Natural killer cell treated with Interleukin-12 subunit alpha and Interleukin-12 subunit beta and Interleukin-15 and Interleukin-18, amount 100 ng/mL, for 72 hours (primary cell): ENCODE measurements around the gene PTPRG. TPM values are rescaled to one million over a fixed set of nuclear protein-coding genes. Genes with fewer than 3 reads are reported as not detected.

Experiments
- ATAC-seq, 2 donors: fragments of 150-1000 bp; cut with Tn5 transposase in 1 of 2; sonication (Bioruptor Pico), chemical (Tn5 transposase) in 1 of 2; 2 replicates each; pipeline ENCODE4 v1.10.0; 2021
- DNase-seq: peaks from one replicate; pipeline ENCODE4 v3.0.0; 2022; ENCODE audit warnings: low spot score
- H3K27ac Mint-ChIP-seq, 2 donors: 1 replicate in 1 of 2; 2 replicates in 1 of 2; pipeline ENCODE4 v1.8.0; 2022; ENCODE audit warnings: mixed read lengths in 2 of 2, mild to moderate bottlenecking in 1 of 2, moderate library complexity in 1 of 2
- H3K27me3 Mint-ChIP-seq, 2 donors: 1 replicate in 1 of 2; 2 replicates in 1 of 2; pipeline ENCODE4 v1.8.0; 2022; ENCODE audit warnings: mixed read lengths in 2 of 2
- H3K36me3 Mint-ChIP-seq: one replicate; pipeline ENCODE4 v1.8.0; 2022; ENCODE audit warnings: mixed read lengths
- H3K4me1 Mint-ChIP-seq, 2 donors: 1 replicate in 1 of 2; 2 replicates in 1 of 2; pipeline ENCODE4 v1.8.0; 2022; ENCODE audit warnings: low read depth in 2 of 2, mixed read lengths in 2 of 2, mild to moderate bottlenecking in 1 of 2
- H3K4me3 Mint-ChIP-seq: one replicate; pipeline ENCODE4 v1.8.0; 2022; ENCODE audit warnings: mixed read lengths
- H3K9me3 Mint-ChIP-seq: 2 replicates; pipeline ENCODE4 v1.8.0; 2022; ENCODE audit warnings: mixed read lengths
- total RNA-seq, 2 donors: library from RNA; stranded (reverse); gene quantifications; one replicate each; pipeline ENCODE4 v1.2.3, GENCODE V29; 2022

Gene PTPRG
- total RNA-seq, 2 donors from 2014 or later: 0.33 to 0.93 TPM

- Mint-ChIP-seq H3K36me3 (no peaks in the 10 kb centered on the region), H3K27ac (no peak overlapping the region), H3K27me3 (no peaks in the 10 kb centered on the region), H3K4me1 (peaks cover 0 to 2% of the 10 kb centered on the region in 2 donors), H3K9me3 (no peaks in the 10 kb centered on the region), H3K4me3 (no peak overlapping the region)
- DNase-seq: no peak
- ATAC-seq: no peak
Observed at GRCh38 chr3:61978460-61979419, 417.4 kb downstream of the PTPRG start.

- H3K27me3 Mint-ChIP-seq: no peaks in the 10 kb centered on the region
- H3K27ac Mint-ChIP-seq: no peak overlapping the region
- ATAC-seq (no peak), DNase-seq (no peak)
- H3K4me1 Mint-ChIP-seq: peaks cover 0 to 2% of the 10 kb centered on the region in 2 donors
- no peaks in the 10 kb centered on the region for H3K9me3 Mint-ChIP-seq
- no peaks in the 10 kb centered on the region for H3K36me3 Mint-ChIP-seq
- H3K4me3 Mint-ChIP-seq: no peak overlapping the region
Observed at GRCh38 chr3:61979638-61980037, 418.3 kb downstream of the PTPRG start.

GRCh38 chr3:61980041-61980440 lies 418.7 kb downstream of the PTPRG start:
- Mint-ChIP-seq H3K9me3 (no peaks in the 10 kb centered on the region), H3K27me3 (no peaks in the 10 kb centered on the region), H3K36me3 (no peaks in the 10 kb centered on the region), H3K27ac (no peak overlapping the region), H3K4me3 (no peak overlapping the region), H3K4me1 (peaks cover 0 to 2% of the 10 kb centered on the region in 2 donors)
- DNase-seq (no peak), ATAC-seq (no peak)

GRCh38 chr3:61981060-61981459 lies 419.7 kb downstream of the PTPRG start:
- no peak for ATAC-seq
- no peaks in the 10 kb centered on the region for H3K9me3 Mint-ChIP-seq

GRCh38 chr3:61983479-61983878 lies 422.1 kb downstream of the PTPRG start:
- H3K27ac Mint-ChIP-seq: no peak overlapping the region
- peaks cover 0 to 2% of the 10 kb centered on the region in 2 donors for H3K4me1 Mint-ChIP-seq
- no peaks in the 10 kb centered on the region for H3K27me3 Mint-ChIP-seq
- H3K4me3 Mint-ChIP-seq: no peak overlapping the region
- DNase-seq: no peak
- no peak for ATAC-seq
- no peaks in the 10 kb centered on the region for H3K36me3 Mint-ChIP-seq
- no peaks in the 10 kb centered on the region for H3K9me3 Mint-ChIP-seq

More at GRCh38 chr3:61981060-61981459, 419.7 kb downstream of the PTPRG start:
- no peak overlapping the region for H3K4me3 Mint-ChIP-seq
- H3K27me3 Mint-ChIP-seq: no peaks in the 10 kb centered on the region
- peaks cover 0 to 2% of the 10 kb centered on the region in 2 donors for H3K4me1 Mint-ChIP-seq
- H3K36me3 Mint-ChIP-seq: no peaks in the 10 kb centered on the region
- H3K27ac Mint-ChIP-seq: no peak overlapping the region
- no peak for DNase-seq

GRCh38 chr3:61985020-61985419 lies 423.6 kb downstream of the PTPRG start:
- no peaks in the 10 kb centered on the region for H3K9me3 Mint-ChIP-seq
- no peaks in the 10 kb centered on the region for H3K4me1 Mint-ChIP-seq
- no peaks in the 10 kb centered on the region for H3K27me3 Mint-ChIP-seq
- H3K36me3 Mint-ChIP-seq: no peaks in the 10 kb centered on the region
- H3K4me3 Mint-ChIP-seq: no peak overlapping the region
- DNase-seq (no peak), ATAC-seq (no peak)
- H3K27ac Mint-ChIP-seq: no peak overlapping the region

GRCh38 chr3:61986473-61986872 lies 425.1 kb downstream of the PTPRG start:
- DNase-seq: no peak
- no peak for ATAC-seq
- H3K4me3 Mint-ChIP-seq: no peak overlapping the region
- H3K4me1 Mint-ChIP-seq: no peaks in the 10 kb centered on the region
- no peak overlapping the region for H3K27ac Mint-ChIP-seq
- no peaks in the 10 kb centered on the region for H3K36me3 Mint-ChIP-seq
- no peaks in the 10 kb centered on the region for H3K9me3 Mint-ChIP-seq
- H3K27me3 Mint-ChIP-seq: no peaks in the 10 kb centered on the region

GRCh38 chr3:61989681-61990080 lies 428.3 kb downstream of the PTPRG start:
- Mint-ChIP-seq H3K36me3 (no peaks in the 10 kb centered on the region), H3K4me3 (no peak overlapping the region), H3K4me1 (no peaks in the 10 kb centered on the region), H3K27me3 (no peaks in the 10 kb centered on the region), H3K27ac (no peak overlapping the region), H3K9me3 (no peaks in the 10 kb centered on the region)
- DNase-seq: no peak
- no peak for ATAC-seq

GRCh38 chr3:61990327-61991027 lies 429.1 kb downstream of the PTPRG start:
- H3K4me1 Mint-ChIP-seq: no peaks in the 10 kb centered on the region
- ATAC-seq (no peak), DNase-seq (no peak)
- H3K27ac Mint-ChIP-seq: no peak overlapping the region
- no peaks in the 10 kb centered on the region for H3K27me3 Mint-ChIP-seq
- H3K4me3 Mint-ChIP-seq: no peak overlapping the region
- H3K9me3 Mint-ChIP-seq: no peaks in the 10 kb centered on the region
- H3K36me3 Mint-ChIP-seq: no peaks in the 10 kb centered on the region

GRCh38 chr3:61991706-61992105 lies 430.3 kb downstream of the PTPRG start:
- DNase-seq: no peak
- Mint-ChIP-seq H3K27me3 (no peaks in the 10 kb centered on the region), H3K36me3 (no peaks in the 10 kb centered on the region), H3K27ac (no peak overlapping the region), H3K9me3 (peaks cover 4% of the 10 kb centered on the region), H3K4me1 (no peaks in the 10 kb centered on the region), H3K4me3 (no peak overlapping the region)
- ATAC-seq: no peak

GRCh38 chr3:61996366-61996765 lies 435.0 kb downstream of the PTPRG start:
- ATAC-seq (no peak), DNase-seq (no peak)
- no peak overlapping the region for H3K4me3 Mint-ChIP-seq
- no peaks in the 10 kb centered on the region for H3K4me1 Mint-ChIP-seq
- no peaks in the 10 kb centered on the region for H3K27me3 Mint-ChIP-seq
- peaks cover 11% of the 10 kb centered on the region for H3K9me3 Mint-ChIP-seq
- H3K36me3 Mint-ChIP-seq: no peaks in the 10 kb centered on the region
- no peak overlapping the region for H3K27ac Mint-ChIP-seq

GRCh38 chr3:61997101-61997500 lies 435.7 kb downstream of the PTPRG start:
- Mint-ChIP-seq H3K9me3 (peaks cover 11% of the 10 kb centered on the region), H3K27ac (no peak overlapping the region), H3K27me3 (no peaks in the 10 kb centered on the region), H3K4me3 (no peak overlapping the region), H3K4me1 (no peaks in the 10 kb centered on the region), H3K36me3 (no peaks in the 10 kb centered on the region)
- ATAC-seq (no peak), DNase-seq (no peak)

GRCh38 chr3:62003835-62004234 lies 442.5 kb downstream of the PTPRG start:
- Mint-ChIP-seq H3K4me1 (no peaks in the 10 kb centered on the region), H3K4me3 (no peak overlapping the region), H3K9me3 (no peaks in the 10 kb centered on the region), H3K27ac (no peak overlapping the region), H3K36me3 (no peaks in the 10 kb centered on the region), H3K27me3 (no peaks in the 10 kb centered on the region)
- DNase-seq: no peak
- ATAC-seq: no peak

GRCh38 chr3:62007036-62007435 lies 445.7 kb downstream of the PTPRG start:
- H3K4me1 Mint-ChIP-seq: no peaks in the 10 kb centered on the region
- H3K36me3 Mint-ChIP-seq: no peaks in the 10 kb centered on the region
- no peak overlapping the region for H3K4me3 Mint-ChIP-seq
- H3K9me3 Mint-ChIP-seq: peaks cover 5% of the 10 kb centered on the region
- no peaks in the 10 kb centered on the region for H3K27me3 Mint-ChIP-seq
- DNase-seq (no peak), ATAC-seq (no peak)
- no peak overlapping the region for H3K27ac Mint-ChIP-seq
